HG03064 (cell line): ENCODE data around the gene TP53.
A peak's percentile ranks its signal among the peaks of the same experiment; 100 is the strongest.
"Not testable (repeated sequence)": the region's sequence is repeated elsewhere in the genome, so short reads cannot be mapped to it uniquely, and the experiment has no call there.

Source experiments
- ATAC-seq: cut with Tn5 transposase; IDR thresholded peaks from one replicate; pipeline ENCODE4 v1.9.1; 2021; ENCODE audit warnings: low read depth; ENCODE audit not compliant: unreplicated experiment

The TP53 gene

GRCh38 chr17:7634384-7634783 lies 52.9 kb downstream of the TP53 start:
- ATAC-seq, result no peak

- ATAC-seq, result no peak
These were observed 54.2 kb downstream of the TP53 start for GRCh38 chr17:7633093-7633492.

- ATAC-seq, result no peak
These were observed 54.8 kb downstream of the TP53 start for GRCh38 chr17:7632492-7632894.

GRCh38 chr17:7631398-7632380 lies 55.6 kb downstream of the TP53 start:
- no peak for ATAC-seq

GRCh38 chr17:7629939-7630571 lies 57.2 kb downstream of the TP53 start, which contains the start of gene SHBG:
SHBG (plus strand) TSS chr17:7630135; CDS start chr17:7630173, 38 bp downstream.
- no peak for ATAC-seq

- ATAC-seq, result peak; percentile 66
These were observed 59.8 kb downstream of the TP53 start, which contains the start of gene SAT2 for GRCh38 chr17:7627250-7628121. SAT2 (minus strand) TSS chr17:7627821; CDS start chr17:7627635, 186 bp downstream.

GRCh38 chr17:7626956-7627249 lies 60.4 kb downstream of the TP53 start:
- ATAC-seq, result no peak

GRCh38 chr17:7626307-7626706 lies 61.0 kb downstream of the TP53 start:
- ATAC-seq, result no peak

GRCh38 chr17:7625749-7626148 lies 61.5 kb downstream of the TP53 start:
- not testable (repeated sequence) for ATAC-seq

GRCh38 chr17:7623661-7624060 lies 63.6 kb downstream of the TP53 start:
- ATAC-seq, result no peak

- ATAC-seq, result no peak
These were observed 66.5 kb downstream of the TP53 start for GRCh38 chr17:7620835-7621234.

- ATAC-seq, result no peak
These were observed 68.7 kb downstream of the TP53 start for GRCh38 chr17:7618608-7619007.
